NCI-H1694 treated with DMSO at 0.1 percent for 48 hours (cell line): ENCODE results near the gene ZBTB7A.

Source experiments
- DNase-seq: peaks from one replicate; lab custom pipeline; 2025; lab: John Stamatoyannopoulos, UW

Gene ZBTB7A

DNA sequence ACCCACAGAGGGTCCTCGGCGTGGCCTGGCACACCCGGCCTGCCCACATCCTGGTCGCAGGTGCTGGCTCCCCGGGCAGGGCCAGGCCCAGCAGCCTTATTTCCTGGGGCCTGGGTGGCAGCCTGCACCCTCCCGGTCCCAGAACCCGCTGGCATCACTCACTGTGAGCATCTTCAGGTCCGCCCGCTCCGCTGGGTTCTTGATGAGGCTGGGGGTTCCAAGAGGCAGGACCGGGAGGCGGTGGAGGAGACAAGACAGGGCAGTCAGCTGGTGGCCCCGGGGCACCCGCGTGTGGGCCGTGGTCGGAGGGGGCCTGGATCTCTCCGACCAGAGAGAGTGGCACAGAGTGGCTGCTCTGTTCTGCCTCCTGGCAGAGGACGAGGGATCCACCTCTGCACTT is 27.6 kb upstream of the ZBTB7A start:
- no peak for DNase-seq

DNA sequence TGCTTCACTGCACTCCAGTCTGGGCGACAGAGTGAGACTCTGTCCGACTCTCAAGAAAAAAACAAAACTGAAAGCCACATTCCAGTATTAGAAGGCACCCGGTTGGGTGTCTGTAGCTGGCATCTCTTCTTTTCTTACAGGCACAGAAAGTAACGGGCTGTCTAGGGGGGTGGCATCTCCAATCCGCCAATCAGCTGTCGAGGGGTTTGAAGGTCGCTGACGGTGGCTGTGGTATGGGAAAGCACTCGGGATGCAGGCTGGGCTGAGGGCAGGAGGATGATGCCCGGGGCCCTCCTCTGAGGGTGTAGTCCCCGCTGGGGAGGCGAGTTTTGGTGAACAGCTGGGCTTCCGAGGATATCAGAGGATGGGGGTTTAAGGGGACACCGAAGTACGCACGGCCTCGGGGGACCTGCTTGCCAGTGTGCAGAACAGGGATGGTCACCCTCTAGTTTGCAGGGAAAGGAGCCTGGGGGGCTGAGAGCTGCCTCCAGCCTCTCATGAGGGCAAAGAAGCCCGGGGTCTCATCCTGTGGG is 27.0 kb upstream of the ZBTB7A start:
- DNase-seq = no peak

DNA sequence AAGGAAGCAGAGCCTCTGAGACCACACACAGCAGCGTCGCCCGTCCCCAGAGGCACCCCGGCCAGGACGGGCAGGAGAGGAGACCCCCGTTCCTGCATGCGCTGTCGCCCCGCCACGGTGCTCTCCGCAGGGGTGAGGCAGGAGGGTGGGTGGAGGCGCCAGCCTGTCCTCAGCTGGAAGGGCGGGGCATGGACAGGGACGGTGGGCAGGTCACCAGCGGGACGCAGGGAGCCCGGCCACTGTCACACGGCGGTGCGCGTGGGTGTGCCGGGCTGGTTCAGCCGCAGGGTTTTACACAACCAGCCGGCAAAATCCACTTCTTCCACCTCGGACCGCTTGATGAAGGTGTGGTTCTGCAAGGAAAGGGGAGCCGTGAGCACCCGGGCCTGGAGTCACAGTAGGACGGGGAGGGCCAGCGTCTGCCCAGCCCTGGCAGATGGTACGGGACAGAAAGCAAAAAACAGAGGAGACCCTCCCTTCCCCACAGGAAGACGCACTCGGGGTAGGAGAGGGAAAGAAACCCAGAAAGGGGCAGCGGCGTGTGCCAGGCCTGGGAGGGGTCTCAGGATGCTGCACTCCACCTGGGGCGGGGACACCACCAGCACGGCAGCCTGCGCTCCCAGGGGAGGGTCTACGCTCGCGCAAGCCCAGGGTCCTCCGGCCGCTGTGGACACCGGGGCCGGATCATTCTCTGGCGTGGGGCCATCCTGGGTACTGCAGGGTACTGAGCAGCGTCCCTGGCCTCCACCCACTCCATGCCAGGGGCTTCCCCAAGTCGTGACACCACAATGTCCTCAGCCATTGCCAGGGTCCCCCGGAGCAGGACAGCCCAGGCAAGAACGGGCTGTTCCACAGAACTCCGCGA is 23.9 kb upstream of the ZBTB7A start:
- no peak for DNase-seq

DNA sequence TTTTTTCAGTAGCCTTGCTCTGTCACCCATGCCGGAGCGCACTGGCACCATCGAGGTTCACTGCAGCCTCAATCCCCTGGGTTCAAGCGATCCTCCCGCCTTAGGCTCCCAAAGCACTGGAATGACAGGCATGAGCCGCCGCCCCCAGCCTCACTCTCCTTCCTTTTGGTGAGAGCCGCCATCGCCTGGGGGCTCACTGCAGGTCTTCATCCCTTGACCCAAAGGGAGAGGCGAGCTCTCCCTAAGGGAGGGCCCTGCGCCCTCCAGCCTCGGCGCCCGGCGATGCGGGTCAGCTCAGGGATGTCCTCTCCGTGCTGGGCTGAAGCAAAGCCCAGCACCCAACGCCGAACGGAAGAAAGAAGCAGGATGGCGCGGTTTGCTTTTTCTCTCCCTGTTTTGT is 23.2 kb upstream of the ZBTB7A start:
- DNase-seq = no peak

DNA sequence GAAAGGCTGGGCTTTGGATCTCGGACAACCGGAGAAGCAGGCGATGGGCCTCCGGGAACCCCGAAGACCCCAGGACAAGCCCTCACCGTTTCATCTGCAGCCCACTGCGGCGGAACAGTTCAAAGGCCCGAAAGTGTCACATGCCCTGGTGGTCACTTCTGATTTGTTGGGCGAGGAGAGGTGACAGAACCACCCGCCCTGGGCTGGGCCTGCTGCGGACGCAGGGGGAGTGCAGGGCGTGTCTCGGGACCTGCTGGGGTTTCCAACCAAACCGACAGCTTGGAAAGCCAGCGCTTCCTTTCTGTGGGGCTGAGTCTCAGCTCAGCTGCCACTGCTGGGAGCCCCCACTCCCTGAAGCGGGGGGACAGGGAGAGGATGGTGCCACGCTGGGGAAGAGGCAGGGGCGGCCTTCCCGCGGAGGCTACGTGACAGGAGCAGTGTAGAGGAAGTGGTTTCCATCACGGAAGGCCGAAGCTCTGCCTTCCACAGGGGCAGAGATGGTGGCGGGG is 22.8 kb upstream of the ZBTB7A start:
- no peak for DNase-seq

DNA sequence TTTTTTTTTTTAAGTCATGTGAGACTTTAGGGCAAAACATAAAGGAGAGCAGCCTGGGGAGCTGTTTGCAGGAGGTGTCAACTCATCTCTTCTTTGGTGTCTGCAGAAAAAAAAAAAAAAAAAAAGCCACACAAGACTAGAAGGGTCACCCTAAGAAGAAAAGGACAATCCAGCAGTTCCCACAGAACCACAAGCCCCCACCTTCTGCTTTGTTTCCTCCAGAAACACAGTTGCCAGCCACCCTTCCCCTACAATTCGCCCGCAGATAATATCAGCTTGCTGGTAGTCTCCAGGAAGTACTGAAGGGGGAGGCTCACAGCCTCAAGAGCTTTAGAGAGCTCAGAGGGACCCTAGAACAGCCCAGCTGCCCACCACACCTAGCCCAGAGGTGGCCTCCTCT is 22.3 kb upstream of the ZBTB7A start:
- DNase-seq = no peak

DNA sequence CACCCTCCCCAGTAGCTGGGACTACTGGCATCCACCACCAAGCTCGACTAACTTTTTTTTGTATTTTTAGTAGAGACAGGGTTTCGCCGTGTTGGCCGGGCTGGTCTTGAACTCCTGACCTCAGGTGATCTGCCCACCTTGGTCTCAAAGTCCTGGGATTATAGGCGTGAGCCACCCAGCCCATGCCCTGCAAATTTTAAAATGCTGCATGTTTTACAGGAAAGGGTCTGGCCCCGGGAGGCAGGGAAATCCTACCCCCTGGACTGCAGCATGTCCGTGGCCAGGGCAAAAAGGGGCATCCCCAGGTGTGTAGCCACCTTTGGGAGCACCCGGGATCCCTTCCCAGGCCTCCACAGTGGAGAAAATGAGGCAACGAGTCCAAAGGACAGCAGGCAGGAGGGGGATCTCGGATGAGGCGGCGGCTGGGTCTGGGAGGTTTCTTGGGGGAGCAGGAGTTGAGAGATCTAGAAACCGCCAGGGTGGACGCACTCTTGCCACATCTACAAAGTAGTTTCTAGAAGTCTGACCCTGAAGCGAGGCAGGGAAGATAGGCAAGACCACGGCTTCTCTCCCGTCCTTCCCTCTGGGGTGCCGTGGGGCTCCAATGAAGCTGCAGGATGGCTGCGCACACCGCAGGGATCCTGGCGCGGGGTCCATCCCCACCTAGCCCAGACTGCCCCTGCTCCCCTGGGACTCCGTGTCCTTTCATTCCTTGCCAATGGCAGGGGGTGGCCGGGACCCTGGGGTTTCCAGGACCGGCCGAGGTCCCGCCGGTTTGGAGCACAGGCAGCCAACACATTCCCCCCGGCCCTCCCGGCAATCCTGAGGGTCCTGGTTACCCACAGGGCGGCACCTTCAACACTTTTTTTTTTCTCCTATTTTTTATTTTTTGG is 21.3 kb upstream of the ZBTB7A start:
- DNase-seq = no peak

DNA sequence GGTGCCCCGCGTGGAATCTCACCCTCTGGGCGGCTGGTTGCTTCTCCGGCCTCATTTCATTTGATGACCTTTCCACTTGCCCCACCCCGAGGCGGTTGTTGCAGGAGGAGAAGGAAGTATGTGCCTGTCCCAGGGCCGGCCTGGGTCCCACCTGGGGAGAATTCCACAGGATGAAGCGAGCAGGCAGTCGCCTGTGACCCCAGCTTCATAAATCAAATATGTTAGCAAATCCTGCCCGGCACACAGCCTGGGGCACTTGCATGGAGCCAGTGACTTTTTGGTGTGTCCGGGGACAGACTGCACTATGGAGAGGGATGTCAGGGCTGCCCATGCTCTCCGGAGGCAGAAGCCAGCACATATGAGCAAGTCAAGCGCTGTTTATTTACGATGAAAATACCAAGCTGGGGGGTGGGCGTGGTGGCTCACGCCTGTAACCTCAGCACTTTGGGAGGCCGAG is 19.7 kb upstream of the ZBTB7A start:
- no peak for DNase-seq

DNA sequence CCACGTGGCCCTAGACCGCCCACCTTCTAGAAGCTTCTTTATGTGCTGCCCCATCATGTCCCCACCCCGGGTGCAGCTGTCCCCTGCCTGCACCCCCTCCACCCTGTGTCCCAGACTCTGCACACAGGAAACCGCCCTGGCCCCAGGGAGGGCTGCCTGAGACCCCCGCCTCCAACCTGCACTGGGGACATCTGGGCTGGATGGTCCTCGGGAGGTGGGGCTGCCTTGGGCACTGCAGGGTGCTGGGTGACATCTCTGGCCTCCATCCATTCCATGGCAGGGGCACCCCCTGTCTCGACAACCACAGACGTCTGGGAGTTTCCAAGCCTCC is 17.8 kb upstream of the ZBTB7A start:
- DNase-seq = no peak

DNA sequence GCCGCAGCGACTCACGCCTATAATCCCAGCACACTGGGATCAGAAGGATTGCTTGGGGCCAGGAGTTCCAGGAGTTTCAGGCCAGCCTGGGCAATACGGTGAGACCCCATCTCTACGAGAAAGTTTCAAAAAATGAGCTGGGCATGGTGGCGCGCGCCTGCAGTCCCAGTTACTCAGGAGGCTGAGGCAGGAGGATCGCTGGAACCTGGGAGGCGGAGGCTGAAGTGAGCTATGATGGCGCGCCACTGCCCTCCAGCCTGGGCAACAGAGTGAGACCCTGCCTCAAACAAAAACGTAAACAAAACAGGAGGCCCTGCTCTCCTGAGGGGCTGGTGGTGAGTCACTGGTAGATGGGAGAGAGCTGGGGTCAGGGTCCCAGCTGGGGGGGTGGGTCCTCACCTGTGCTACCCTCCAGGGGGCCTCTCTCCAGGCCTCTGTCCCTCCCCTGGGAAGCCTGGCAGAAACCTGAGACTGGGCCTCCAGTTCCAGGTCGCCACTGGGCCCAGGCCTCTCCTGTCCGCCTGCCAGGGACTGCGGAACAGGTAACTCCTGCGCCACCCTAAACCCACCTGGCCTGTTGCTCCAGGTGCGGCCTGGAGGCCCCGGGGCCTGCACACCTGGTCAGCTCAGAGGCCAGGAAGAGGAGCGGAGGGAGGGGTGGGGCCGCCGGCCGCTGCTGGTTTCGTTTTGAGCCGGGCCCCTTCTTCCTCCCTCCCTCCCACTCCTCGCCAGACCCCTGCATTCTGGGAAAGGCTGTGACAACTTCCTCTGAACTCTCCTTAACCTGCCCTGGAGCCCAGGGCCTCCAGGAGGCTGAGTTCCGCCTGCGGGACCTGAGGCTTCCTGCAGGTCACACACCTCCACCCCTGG is 17.2 kb upstream of the ZBTB7A start:
- no peak for DNase-seq

DNA sequence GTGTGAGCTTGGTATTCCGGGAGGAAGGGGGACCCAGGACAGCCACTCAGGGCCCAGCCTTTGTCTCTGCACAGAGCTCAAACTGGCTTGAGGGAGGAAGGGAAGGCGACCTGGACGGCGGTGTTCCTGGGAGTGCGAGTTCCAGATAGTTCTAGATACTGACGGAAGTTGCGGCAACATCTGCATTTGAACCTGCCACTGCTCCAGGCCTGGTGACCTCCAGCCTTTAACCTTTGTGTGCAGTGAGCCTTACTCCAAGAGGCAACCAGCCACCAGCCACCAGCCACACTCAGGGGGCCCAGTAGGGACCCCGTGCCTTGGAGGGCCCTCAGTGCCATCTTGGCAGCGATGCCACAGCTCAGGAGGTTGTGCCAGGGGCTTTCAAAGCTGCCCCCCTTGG is 15.5 kb upstream of the ZBTB7A start:
- no peak for DNase-seq

DNA sequence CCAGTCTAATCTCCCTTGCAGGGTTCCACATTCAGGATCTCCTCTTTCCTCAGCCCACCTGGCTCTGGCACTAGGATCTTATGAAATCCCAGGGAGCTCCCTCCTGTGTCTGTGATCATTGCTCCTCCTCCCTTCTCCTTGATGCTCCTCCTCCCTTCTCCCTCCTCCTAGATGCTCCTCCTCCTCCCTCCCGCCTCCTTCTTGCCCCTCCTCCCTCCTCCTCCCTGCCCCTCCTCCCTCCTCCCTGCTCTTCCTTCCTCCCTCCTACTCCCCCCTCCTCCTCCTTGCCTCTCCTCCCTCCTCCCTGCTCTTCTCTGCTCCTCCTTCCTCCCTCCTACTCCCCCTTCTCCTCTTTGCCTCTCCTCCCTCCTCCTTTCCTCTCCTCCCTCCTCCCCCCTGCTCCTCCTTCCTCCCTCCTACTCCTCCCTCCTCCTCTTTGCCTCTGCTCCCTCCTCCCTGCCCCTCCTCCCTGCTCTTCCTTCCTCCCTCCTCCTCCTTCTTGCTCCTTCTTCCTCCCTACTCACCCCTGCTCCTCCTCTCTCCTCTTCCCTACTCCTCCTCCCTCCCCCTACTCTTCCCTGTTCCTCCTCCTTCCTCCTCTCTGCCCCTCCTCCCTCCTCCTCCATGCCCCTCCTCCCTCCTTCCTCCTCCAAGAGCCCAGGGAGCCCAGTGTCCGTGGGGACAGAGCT is 14.9 kb upstream of the ZBTB7A start:
- no peak for DNase-seq

DNA sequence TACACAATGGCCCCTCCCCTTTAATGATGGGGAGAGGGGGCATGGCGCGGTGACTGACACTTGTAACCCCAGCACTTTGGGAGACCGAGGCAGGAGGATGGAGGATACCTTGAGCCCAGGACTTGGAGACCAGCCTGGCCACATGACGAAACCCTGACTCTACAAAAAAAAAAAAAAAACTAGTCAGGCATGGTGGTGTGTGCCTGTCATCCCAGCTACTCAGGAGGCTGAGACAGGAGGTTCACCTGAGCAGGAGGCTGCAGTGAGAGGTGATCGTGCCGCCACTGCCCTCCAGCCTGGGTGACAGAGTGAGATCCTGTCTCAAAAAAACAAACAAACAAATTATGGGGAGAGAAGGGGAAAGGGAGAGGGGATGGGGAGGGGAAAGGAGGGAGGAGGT is 13.8 kb upstream of the ZBTB7A start:
- DNase-seq = no peak

DNA sequence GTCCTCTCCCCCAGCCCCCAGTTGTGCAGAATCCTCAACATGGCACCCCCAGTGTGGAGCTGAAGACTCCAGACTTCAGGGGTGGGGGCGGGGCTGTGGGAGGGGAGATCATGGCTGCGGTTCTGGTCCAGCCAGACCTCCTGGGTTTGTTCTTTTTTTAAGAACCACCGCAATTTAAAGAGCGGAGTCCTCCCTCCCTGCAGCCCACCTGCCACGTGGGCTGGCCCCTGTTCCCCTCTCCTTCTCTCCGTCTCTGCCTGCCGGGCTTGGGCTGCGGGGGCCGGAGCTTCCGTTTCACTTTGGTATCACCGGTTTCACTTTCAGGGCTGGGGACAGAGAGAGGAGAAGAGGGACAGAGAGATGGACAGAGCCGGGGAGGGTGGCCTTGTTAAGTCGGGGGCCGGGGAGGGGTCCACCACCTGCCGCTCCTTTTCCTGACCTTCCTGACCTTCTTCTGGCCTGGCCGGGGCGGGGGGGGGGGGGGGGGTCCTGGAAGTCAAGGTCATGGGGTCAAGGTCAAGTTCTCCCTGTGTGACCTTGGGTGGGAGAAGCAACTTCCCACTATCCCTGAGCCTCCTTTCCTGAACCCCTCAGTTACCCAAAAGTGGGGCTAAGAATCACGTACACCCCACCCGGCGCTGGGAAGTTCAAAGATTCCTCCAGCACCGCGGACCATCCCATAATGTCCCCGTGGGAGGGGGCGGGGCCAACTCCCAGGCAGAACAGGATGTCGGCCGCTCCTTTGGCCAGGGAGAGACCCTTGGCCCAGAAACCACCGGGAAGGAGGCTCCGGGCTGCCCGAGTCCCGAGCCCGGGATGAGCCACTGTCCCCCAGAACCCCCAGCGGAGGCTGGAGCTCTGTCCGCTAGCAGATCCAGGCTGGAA is 11.3 kb upstream of the ZBTB7A start:
- no peak for DNase-seq

DNA sequence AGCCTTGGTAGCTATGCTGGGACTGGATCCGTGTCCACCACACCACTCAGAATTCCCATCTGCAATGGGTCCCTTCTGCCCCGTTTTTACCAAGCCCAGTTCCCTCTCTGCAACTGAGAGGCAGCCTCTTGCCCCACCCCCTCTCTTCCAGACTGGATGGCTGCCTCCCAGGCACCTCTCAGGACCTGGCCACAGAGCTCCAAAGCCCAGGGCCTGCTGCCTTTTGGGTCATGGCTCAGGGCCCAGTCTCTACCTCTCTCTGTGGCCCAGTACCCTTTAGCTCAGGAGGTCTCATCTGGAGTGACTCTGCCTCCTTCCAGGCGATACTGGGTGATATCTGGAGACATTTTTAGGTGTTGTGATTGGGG is 10.3 kb upstream of the ZBTB7A start:
- no peak for DNase-seq

DNA sequence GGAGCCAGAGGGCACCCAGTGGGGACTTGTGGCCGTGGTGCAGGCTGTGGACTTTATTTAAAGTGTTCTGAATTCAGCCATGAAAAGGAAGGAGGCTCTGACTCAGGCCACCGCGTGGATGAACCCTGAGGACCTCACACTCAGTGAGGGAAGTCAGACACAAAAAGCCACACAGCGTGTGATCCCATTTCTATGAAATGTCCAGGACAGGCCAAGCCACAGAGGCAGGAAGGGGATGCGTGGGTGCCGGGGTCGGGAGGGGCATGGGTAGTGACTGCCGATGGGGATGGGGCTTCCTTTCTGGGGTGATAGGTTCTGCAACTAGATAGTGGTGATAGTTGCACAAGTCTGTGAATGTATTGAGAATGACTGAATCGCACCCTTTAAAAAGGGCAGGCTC is 8.7 kb upstream of the ZBTB7A start:
- no peak for DNase-seq

DNA sequence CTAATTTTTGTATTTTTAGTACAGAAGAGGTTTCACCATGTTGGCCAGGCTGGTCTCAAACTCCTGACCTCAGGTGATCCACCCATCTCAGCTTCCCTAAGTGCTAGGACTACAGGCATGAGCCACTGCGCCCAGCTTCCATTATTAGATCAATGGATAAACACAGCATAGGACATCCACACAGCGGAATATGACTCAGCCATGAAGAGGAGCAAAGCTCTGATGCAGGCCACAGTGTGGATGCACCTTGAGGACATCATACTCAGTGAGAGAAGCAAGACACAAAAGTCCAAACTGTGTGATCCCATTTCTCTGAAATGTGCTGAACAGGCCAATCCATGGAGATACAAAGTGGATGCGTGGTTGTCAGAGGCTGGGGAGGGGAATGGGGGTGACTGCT is 4.9 kb upstream of the ZBTB7A start:
- DNase-seq = no peak

DNA sequence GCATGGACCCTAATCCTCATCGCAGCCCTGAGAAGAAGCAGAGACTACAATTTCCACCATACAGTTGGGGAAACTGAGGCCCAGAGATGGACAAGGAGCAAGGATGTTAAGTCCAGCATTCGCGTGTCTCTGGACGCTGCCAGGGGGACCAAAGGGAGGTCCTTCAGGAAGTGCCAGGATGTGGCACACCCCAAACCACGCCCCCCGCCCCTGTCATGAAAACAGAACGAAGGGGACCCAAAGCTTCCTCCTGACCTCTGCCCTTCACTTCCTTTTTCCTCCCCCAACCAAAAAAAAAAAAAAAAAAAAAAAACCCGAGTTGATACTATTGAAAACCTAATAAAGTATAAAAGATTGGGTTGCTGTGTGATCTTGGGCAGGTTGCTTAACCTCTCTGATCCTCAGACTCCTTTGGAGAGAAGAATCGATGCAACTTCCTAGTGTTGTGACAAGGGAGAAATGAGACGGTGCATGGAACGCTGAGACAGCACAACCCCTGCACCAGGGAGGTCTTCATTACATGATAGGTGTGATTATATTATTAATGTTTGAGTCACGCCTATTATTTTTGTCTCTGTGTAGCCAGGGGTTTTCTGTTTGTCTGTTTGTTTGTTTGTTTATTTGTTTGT is 2.7 kb upstream of the ZBTB7A start:
- DNase-seq = no peak

DNA sequence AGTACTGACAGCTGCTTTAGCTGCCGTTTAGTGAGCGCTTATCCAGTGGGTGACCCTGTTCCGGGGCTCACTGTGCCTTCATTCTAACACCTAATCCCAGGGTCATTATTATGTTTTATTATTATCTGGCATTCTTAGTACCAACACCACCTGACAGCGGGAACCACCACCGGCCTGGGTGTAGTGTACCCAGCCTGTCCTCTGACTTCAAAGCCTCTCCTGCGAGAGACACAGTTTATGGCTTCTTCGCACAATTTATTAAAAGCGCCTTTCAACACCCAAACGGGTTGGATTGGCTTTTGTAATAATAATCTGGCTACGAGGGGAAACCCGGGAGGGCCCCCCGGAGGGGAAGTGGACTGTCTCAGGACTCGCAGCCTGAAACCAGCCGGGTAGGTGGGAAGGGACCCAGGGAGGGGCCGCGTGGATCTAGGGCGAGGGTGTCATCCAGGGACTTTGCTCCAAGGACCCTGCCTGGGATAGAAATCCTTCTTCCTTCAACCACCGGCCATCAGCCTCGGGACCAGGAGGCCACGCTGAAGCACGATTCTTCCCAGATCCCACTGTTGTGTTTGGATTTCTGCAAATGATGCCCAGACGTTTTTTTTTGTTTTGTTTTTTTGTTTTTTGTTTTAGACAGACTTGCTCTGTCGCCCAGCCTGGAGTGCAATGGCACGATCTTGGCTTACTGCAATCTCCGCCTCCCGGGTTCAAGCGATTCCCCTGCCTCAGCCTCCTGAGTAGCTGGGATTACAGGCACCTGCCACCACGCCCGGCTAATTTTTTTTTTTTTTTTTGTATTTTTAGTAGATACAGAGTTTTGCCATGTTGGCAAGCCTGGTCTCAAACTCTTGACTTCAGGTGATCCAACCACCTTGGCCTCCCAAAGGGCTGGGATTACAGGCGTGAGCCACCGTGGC is 1.6 kb upstream of the ZBTB7A start:
- peak; percentile 16 for DNase-seq
